ENCODE results near the gene PPIL4.
A peak's percentile ranks its signal among the peaks of the same experiment; 100 is the strongest.

Gene PPIL4

GRCh38 chr6:149476789-149477455 is 68.9 kb downstream of the PPIL4 start:
- Histone ChIP-seq H3K4me3 (ENCODE audit: low read length in 2 of 2) (no peak overlapping the region), H3K18ac (ENCODE audit: low read length) (no peak overlapping the region), H2AFZ (ENCODE audit: low read length) (no peak overlapping the region), H2AK5ac (ENCODE audit: low read depth, low read length) (no peak overlapping the region), H3K27ac (replicated peaks; ENCODE audit: low read length) (no peak overlapping the region), H2BK12ac (ENCODE audit: low read length) (no peak overlapping the region), H3K4ac (ENCODE audit: low read length) (no peak overlapping the region), H3K14ac (ENCODE audit: low read length) (no peak overlapping the region), H3K9ac (ENCODE audit: low read depth, low read length, poor library complexity) (no peak overlapping the region), H2BK120ac (ENCODE audit: low read depth, low read length) (no peak overlapping the region), H3K23ac (ENCODE audit: low read depth, low read length, poor library complexity) (no peak overlapping the region), H3K36me3 (replicated peaks in 1 of 2; ENCODE audit: control insufficient read depth in 2 of 2, insufficient read depth in 2 of 2, low read length in 2 of 2) (no peaks in the 10 kb centered on the region), H3K4me1 (ENCODE audit: control insufficient read depth in 2 of 2, insufficient read depth in 1 of 2, low read depth in 1 of 2, low read length in 2 of 2) (peaks cover under 1 to 5% of the 10 kb centered on the region in 2 donors), H3K27me3 (ENCODE audit: control insufficient read depth in 3 of 3, insufficient read depth in 3 of 3, low read depth in 1 of 3, low read length in 3 of 3) (no peaks in the 10 kb centered on the region), H2BK15ac (ENCODE audit: low read length) (no peak overlapping the region), H3K79me1 (ENCODE audit: low read depth, low read length) (no peaks in the 10 kb centered on the region), H4K91ac (ENCODE audit: low read depth, low read length, poor library complexity) (no peak overlapping the region), H2BK5ac (ENCODE audit: low read length) (no peak overlapping the region), H3K4me2 (ENCODE audit: insufficient read depth, low read length, poor library complexity, severe bottlenecking) (no peak overlapping the region), H4K8ac (ENCODE audit: low read depth, low read length) (no peak overlapping the region), H3K9me3 (replicated peaks in 1 of 2; ENCODE audit: control insufficient read depth in 2 of 2, insufficient read depth in 1 of 2, low read depth in 1 of 2, low read length in 2 of 2) (no peaks in the 10 kb centered on the region)
- no CpG with 5 or more reads among the region's 6 CpGs for WGBS, 2 donors (ENCODE audit: extremely low coverage in 2 of 2, insufficient read length in 2 of 2, insufficient replicate concordance in 1 of 2)
- no peak for DNase-seq (ENCODE audit: low spot score)

- H3K9me3 ChIP-seq (replicated peaks in 1 of 2; ENCODE audit: control insufficient read depth in 2 of 2, insufficient read depth in 1 of 2, low read depth in 1 of 2, low read length in 2 of 2), result no peaks in the 10 kb centered on the region
- H3K4ac ChIP-seq (ENCODE audit: low read length), result no peak overlapping the region
- H2BK15ac ChIP-seq (ENCODE audit: low read length), result no peak overlapping the region
- no peak overlapping the region for H4K91ac ChIP-seq (ENCODE audit: low read depth, low read length, poor library complexity)
- no peak overlapping the region for H3K4me3 ChIP-seq (ENCODE audit: low read length in 2 of 2)
- no CpG with 5 or more reads among the region's 30 CpGs for WGBS, 2 donors (ENCODE audit: extremely low coverage in 2 of 2, insufficient read length in 2 of 2, insufficient replicate concordance in 1 of 2)
- DNase-seq (ENCODE audit: low spot score), result no peak
- no peaks in the 10 kb centered on the region for H3K36me3 ChIP-seq (replicated peaks in 1 of 2; ENCODE audit: control insufficient read depth in 2 of 2, insufficient read depth in 2 of 2, low read length in 2 of 2)
- peak overlapping the region; percentile 43 for H3K14ac ChIP-seq (ENCODE audit: low read length)
- H2BK12ac ChIP-seq (ENCODE audit: low read length), result no peak overlapping the region
- H3K23ac ChIP-seq (ENCODE audit: low read depth, low read length, poor library complexity), result no peak overlapping the region
- H3K4me1 ChIP-seq (ENCODE audit: control insufficient read depth in 2 of 2, insufficient read depth in 1 of 2, low read depth in 1 of 2, low read length in 2 of 2), result peaks cover 0 to 2% of the 10 kb centered on the region in 2 donors
- no peak overlapping the region for H2AFZ ChIP-seq (ENCODE audit: low read length)
- H2AK5ac ChIP-seq (ENCODE audit: low read depth, low read length), result peak overlapping the region; percentile 7
- H4K8ac ChIP-seq (ENCODE audit: low read depth, low read length), result no peak overlapping the region
- H3K4me2 ChIP-seq (ENCODE audit: insufficient read depth, low read length, poor library complexity, severe bottlenecking), result no peak overlapping the region
- no peak overlapping the region for H2BK120ac ChIP-seq (ENCODE audit: low read depth, low read length)
- H2BK5ac ChIP-seq (ENCODE audit: low read length), result no peak overlapping the region
- H3K18ac ChIP-seq (ENCODE audit: low read length), result no peak overlapping the region
- no peak overlapping the region for H3K27ac ChIP-seq (replicated peaks; ENCODE audit: low read length)
- no peak overlapping the region for H3K9ac ChIP-seq (ENCODE audit: low read depth, low read length, poor library complexity)
- H3K79me1 ChIP-seq (ENCODE audit: low read depth, low read length), result no peaks in the 10 kb centered on the region
- no peaks in the 10 kb centered on the region for H3K27me3 ChIP-seq (ENCODE audit: control insufficient read depth in 3 of 3, insufficient read depth in 3 of 3, low read depth in 1 of 3, low read length in 3 of 3)
Measured at GRCh38 chr6:149474108-149474935, 71.5 kb downstream of the PPIL4 start.

GRCh38 chr6:149473080-149474052 is 72.5 kb downstream of the PPIL4 start:
- Histone ChIP-seq H2BK120ac (ENCODE audit: low read depth, low read length) (no peak overlapping the region), H3K36me3 (replicated peaks in 1 of 2; ENCODE audit: control insufficient read depth in 2 of 2, insufficient read depth in 2 of 2, low read length in 2 of 2) (no peaks in the 10 kb centered on the region), H2AFZ (ENCODE audit: low read length) (peak overlapping the region; percentile 8), H3K23ac (ENCODE audit: low read depth, low read length, poor library complexity) (no peak overlapping the region), H3K14ac (ENCODE audit: low read length) (no peak overlapping the region), H2BK5ac (ENCODE audit: low read length) (no peak overlapping the region), H3K4me1 (ENCODE audit: control insufficient read depth in 2 of 2, insufficient read depth in 1 of 2, low read depth in 1 of 2, low read length in 2 of 2) (peaks cover 0 to 2% of the 10 kb centered on the region in 2 donors), H3K18ac (ENCODE audit: low read length) (no peak overlapping the region), H2AK5ac (ENCODE audit: low read depth, low read length) (no peak overlapping the region), H3K4me2 (ENCODE audit: insufficient read depth, low read length, poor library complexity, severe bottlenecking) (no peak overlapping the region), H4K91ac (ENCODE audit: low read depth, low read length, poor library complexity) (no peak overlapping the region), H3K9ac (ENCODE audit: low read depth, low read length, poor library complexity) (no peak overlapping the region), H4K8ac (ENCODE audit: low read depth, low read length) (no peak overlapping the region), H3K4ac (ENCODE audit: low read length) (no peak overlapping the region), H3K4me3 (ENCODE audit: low read length in 2 of 2) (no peak overlapping the region), H3K79me1 (ENCODE audit: low read depth, low read length) (no peaks in the 10 kb centered on the region), H3K27me3 (ENCODE audit: control insufficient read depth in 3 of 3, insufficient read depth in 3 of 3, low read depth in 1 of 3, low read length in 3 of 3) (no peaks in the 10 kb centered on the region), H2BK12ac (ENCODE audit: low read length) (no peak overlapping the region), H2BK15ac (ENCODE audit: low read length) (no peak overlapping the region), H3K9me3 (replicated peaks in 1 of 2; ENCODE audit: control insufficient read depth in 2 of 2, insufficient read depth in 1 of 2, low read depth in 1 of 2, low read length in 2 of 2) (no peaks in the 10 kb centered on the region), H3K27ac (replicated peaks; ENCODE audit: low read length) (no peak overlapping the region)
- DNase-seq (ENCODE audit: low spot score), result no peak
- WGBS, 2 donors (ENCODE audit: extremely low coverage in 2 of 2, insufficient read length in 2 of 2, insufficient replicate concordance in 1 of 2), result no CpG with 5 or more reads among the region's 21 CpGs
